ENCODE results near the gene TRIO.
"Not testable (repeated sequence)": the region's sequence is repeated elsewhere in the genome, so short reads cannot be mapped to it uniquely, and the experiment has no call there.

TRIO gene

DNA sequence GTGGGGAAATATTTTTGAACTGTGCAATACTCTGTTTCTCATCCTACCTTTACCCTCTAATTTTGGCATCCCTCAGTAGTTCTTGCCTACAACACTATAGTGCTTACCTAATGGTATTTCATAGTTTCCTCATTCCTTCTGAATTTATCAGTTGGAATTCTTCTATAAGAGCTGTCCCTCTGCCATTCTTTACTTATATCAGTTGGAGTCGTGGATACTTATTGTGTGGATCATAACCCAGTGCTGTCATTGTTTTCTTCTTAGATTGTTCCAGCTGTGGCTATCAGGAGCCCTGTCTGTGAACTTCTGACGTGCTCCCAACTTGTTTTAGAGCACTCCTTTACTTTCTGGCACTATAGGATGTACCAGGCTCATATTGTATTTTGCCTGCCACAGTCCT, 292.3 kb downstream of the TRIO start:
- no peak for DNase-seq (ENCODE audit: low spot score)

- not testable (repeated sequence) for DNase-seq (ENCODE audit: low spot score)
Observed at GRCh38 chr5:14436122-14436521, 293.0 kb downstream of the TRIO start.

DNA sequence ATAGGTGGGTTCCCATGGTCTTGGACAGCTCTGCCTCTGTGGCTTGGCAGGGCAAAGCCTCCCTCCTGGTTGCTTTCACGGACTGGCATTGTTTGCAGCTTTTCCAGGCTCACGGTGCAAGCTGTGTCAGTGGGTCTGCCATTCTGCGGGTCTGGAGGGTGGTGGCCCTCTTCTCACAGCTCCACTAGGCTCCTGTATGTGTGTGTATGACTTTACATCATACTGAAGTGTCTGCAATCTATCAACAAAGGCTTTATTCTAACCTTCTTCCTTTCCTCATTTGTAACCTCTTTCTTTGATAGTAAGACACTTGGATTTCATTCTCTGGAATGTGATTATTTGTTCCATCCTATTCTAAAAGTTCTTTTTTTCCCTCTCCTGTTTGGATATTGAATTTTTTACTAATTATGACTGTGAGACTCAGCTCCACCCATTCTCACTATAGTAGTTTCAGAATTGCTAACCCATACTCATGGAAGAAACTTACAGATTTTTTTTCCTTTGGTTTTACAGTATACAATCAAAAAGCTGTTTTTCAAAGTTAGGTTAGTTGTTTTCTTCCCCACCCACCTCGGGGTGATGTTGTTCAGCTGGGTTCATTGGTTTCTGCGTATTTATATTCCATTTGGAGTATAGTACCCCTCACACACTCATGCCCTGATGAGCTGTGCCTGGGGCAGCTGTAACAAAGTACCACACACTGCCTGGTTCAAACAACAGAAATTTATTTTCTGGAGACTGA, 293.8 kb downstream of the TRIO start:
- DNase-seq (ENCODE audit: low spot score): no peak

GRCh38 chr5:14438195-14438606, 295.1 kb downstream of the TRIO start:
- DNase-seq (ENCODE audit: low spot score): no peak

DNA sequence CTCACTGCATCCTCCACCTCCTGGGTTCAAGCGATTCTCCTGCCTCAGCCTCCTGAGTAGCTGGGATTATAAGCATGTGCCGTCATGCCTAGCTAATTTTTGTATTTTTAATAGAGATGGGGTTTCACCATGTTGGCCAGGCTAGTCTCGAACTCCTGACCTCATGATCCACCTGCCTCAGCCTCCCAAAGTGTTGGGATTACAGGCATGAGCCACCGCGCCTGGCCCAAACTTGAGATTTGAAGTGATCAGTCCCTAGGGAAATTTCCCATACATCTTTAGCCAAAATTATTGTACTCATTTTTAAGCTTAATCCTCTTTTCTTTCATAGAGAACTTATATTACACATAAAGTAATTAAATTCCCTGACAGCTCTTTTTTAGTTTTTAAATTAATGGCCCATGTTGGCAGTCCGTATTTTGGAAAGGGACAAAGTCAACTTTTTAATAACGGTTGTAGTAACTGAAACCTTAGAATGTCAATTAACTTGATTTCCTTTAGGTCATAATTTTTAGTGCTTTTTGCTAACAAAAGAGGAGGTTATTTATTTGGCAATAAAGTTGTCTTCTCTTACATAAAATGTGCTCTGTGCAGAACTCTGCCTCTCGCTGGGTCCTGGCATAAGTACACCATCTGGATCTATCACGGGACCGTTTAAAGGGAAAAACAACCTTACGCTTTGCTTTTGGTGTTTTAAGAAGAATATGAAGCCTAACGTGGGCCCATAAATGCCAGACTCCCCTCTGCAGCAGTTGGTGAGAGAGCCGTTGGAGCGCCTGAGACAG, 296.1 kb downstream of the TRIO start:
- no peak for DNase-seq (ENCODE audit: low spot score)

- DNase-seq (ENCODE audit: low spot score): no peak
Observed at GRCh38 chr5:14440223-14440581, 297.1 kb downstream of the TRIO start.

DNA sequence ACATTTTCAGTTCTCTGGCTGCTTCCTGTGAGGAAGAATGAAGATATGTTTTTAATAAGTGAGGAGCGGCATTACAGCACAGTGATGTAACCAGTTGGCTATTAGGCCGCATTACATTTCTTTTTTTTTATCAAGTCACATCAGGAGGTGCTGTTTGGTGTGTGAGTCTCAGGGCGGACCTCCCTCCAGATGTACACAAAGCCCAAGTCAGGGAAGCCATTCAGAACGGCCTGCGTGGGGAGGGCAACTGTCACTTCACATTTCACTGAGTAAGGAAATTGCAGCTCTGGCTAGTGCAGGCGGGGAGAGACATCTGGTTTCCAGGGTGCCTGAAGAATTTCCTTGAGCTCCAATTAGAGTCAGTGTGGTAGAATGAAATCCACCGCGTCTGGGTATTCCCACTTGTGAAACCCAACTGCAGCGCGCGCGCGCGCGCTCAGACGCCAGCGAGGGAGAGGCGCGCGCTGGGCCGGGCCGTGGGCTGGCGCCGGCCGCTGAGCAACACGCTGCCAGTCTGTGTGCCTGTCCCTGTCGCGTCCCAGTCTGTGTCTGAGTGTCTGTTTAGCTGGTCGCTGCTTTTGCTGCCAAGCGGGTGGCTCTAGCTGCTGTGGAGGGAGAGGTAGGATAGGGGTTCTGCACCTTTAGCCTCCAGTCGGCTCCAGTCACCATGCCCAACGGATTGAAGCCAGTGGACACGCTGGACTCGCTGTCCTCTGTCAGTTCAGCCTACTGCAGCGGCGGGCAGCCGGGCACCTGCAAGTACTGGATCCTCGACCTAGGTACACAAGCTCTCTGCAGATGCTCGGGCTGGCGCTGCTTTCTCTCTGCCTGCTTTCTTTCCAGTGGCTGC, 297.7 kb downstream of the TRIO start:
- no peak for DNase-seq (ENCODE audit: low spot score)

DNA sequence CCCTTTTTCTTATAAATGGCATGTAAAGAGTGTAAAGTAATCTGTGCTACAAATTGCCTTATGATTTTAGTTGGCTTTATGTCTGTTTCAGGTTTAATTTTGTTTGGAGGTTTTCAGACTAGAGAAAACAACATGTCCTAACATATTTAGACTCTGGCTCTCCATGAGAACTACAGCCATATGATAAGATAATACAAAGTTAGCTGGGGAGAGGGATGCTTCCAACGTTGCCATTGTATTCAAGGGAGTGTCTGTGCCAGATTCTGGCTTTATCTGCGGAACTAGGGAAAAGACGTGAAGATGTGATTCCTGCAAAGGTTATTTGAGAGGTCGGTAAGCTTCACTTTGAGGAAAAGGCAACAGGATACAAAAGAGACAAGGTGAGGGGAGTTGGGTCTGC, 298.5 kb downstream of the TRIO start:
- no peak for DNase-seq (ENCODE audit: low spot score)

- no peak for DNase-seq (ENCODE audit: low spot score)
Observed at GRCh38 chr5:14442536-14442935, 299.4 kb downstream of the TRIO start.

DNA sequence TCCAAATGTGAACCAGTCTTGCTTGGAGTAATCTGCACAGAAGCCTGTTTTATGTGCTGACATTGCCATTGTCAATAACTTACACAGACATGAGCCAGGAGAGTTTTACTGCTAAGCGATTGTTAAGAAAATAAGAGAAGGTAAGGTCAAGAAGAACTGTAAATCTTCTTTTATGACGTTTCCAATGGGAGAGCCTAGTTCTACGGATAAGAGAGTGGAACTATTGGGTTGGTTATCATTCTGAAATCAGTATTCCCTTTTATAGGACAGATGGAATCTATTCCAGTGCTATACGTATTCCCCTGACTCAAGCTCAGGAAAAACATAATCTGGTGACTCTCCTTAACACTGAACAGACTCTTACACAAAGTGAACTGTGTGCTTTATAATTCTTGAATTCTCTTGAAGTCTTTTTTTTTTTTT, 300.5 kb downstream of the TRIO start:
- DNase-seq (ENCODE audit: low spot score): no peak

DNA sequence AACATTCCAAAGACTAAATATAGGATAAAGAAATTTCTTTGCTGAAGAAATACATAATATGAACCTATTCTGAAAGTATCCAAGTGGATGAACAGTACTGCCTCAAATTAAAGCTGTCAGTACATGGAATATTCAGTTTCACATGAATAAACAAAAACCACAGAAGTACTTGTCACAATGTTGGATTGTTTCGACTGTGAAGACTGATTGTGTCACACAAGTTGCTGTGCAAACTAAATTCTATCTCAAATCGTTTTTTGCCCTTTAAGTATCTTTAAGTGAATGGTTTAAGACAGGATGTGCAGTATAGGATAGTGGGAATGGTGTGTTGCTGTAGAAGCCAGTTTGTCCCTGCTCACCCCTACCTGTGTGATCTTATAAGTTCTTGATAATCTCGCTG, 301.0 kb downstream of the TRIO start:
- DNase-seq (ENCODE audit: low spot score): no peak

- DNase-seq (ENCODE audit: low spot score): no peak
Observed at GRCh38 chr5:14445013-14445412, 301.9 kb downstream of the TRIO start.

- no peak for DNase-seq (ENCODE audit: low spot score)
Observed at GRCh38 chr5:14445576-14446290, 302.6 kb downstream of the TRIO start.

DNA sequence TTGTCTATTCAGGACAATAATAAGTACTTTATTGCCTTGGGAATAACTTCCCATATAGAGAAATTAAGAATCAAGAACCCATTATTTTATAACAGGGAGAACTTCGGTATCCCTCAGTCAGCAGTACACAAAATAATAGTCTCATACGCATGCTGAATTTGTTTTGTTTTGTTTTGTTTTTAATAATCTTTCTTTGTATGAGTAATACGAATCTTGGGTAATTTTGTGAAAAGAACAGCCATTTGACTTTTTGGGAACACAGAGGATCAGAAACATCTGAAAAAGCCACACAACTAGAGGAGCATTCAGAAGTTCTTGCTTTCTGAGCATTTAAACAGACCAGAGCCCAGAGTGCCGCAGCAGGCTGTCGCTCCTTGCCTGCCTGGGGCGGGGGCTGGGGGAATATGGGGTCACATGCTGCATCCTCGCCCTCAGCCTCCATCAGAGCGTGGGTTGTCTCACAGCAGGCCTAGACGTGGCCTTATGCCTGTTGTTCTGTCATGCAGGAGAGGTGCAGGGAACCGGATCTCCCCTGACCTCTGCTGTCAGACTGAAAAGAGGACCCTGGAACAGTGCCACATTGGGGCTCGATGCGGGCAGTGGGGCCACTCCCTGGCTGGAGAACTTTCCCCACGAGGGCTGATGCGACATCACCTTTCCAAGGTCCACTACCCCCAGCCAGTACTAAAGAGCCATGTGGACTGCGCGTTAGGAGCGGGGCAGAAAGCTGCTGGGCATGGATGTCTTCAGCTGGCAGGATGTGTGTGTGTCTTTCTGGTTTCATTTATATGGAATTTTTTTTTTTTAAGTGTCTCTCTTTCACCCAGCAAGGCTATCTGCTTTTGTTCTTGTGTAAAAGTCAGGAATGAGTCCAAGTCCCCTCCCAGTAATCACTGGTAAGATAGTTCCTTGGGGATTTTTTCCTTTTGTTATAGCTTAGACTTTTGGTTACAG, 305.1 kb downstream of the TRIO start:
- DNase-seq (ENCODE audit: low spot score): no peak

GRCh38 chr5:14449052-14449661, 306.0 kb downstream of the TRIO start:
- DNase-seq (ENCODE audit: low spot score): no peak

- DNase-seq (ENCODE audit: low spot score): no peak
Observed at GRCh38 chr5:14450018-14450524, 306.9 kb downstream of the TRIO start.

DNA sequence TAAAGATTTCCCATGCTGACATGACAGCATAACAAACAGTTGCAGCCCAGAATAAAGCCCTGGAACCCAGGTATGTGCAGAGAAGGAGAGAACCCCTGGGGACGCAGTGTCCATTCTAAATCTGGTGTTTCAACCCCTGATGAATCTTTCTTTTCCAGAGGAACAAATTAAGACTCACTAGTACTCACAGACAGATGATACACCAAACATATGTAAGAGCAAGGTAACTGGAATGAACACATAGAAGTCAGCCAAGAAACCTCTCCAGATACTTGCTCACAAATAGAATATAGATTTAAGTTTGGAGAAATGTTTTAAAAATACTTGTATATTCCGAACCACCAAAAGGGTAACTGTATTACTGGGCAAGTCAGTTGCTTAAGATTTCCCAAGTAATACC, 307.6 kb downstream of the TRIO start:
- DNase-seq (ENCODE audit: low spot score): no peak

GRCh38 chr5:14451871-14452270, 308.7 kb downstream of the TRIO start:
- no peak for DNase-seq (ENCODE audit: low spot score)

DNA sequence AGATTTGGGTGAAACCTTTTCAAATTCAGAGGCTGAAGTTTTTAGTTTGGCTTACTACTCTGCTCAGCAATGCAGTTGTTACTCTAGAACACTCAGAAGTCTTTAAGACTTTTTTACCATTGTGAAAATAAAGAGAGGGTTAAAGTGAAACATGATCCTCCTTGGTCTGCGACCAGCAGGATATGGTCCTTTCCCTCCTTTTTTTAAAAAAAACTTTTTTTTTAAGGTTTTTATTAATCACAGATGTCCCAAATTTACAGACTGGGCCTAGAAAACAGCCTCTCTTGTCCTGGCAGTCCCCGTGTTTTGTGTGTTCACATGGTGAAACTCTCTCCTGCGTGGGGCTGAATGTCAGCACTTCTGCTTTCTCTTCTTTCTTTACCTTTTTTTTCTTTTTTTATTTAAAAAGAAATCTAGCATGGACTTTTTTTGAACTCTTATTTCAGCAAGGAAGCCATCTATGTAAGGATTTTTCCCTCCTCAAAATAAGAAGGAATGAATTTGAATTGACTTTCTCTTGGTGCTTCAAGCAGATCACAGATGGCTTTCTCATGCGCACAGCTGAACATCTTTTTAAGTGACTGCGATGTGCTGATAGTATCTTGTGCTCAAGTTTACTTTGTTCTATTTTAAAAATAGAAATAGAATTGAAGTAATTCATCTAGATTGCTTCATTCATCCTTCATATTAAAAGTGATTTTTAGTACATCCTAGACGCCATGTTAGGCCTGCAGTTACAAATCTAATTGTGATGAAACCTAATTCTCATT, 309.7 kb downstream of the TRIO start:
- DNase-seq (ENCODE audit: low spot score): no peak

All from NAMALWA (cell line).